CD4-positive, alpha-beta T cell treated with Interferon gamma for 1 hour (primary cell): ENCODE results near the gene GSK3B.
A peak's percentile ranks its signal among the peaks of the same experiment; 100 is the strongest.
"Not testable (repeated sequence)": the region's sequence is repeated elsewhere in the genome, so short reads cannot be mapped to it uniquely, and the experiment has no call there.

Source experiments
- DNase-seq: peaks from one replicate; pipeline ENCODE4 v3.0.0-alpha.2; 2020

The GSK3B gene

DNA sequence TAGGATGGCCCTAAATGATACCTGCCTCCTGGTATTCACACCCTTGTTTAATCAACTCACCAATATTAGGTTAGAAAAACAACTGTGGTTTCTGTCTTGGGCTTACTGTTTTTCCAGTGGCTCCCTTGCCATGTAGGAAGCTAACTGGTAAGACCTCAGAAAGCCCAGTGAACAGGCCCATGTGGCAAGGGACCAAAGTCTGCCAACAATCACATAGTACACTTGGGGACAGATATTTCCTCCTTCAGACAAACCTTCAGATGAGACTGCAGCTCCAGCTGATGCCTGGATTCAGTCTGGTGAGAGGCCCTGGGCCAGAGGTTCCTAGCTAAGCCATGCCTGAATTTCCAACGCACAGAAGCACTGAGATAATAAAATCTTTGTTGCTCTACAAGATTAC lies 96.1 kb downstream of the GSK3B start:
- DNase-seq = no peak

DNA sequence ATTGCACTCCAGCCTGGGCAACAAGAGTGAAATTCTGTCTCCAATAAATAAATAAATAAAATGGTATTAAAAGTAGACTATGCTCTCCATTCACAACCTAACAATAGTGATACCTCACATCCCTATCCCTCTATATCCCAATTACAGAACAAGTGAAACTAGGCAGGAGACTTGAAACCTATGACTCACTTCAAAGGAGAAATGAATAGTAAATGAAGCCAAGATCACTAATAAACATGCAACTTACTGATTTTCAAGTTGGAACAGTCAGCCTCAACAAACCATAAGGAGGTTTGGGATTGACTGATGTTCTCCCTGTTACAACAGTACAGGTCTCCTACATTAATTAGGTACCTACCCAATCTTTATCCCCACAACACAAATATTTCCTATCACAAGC lies 103.4 kb downstream of the GSK3B start:
- DNase-seq = no peak

DNA sequence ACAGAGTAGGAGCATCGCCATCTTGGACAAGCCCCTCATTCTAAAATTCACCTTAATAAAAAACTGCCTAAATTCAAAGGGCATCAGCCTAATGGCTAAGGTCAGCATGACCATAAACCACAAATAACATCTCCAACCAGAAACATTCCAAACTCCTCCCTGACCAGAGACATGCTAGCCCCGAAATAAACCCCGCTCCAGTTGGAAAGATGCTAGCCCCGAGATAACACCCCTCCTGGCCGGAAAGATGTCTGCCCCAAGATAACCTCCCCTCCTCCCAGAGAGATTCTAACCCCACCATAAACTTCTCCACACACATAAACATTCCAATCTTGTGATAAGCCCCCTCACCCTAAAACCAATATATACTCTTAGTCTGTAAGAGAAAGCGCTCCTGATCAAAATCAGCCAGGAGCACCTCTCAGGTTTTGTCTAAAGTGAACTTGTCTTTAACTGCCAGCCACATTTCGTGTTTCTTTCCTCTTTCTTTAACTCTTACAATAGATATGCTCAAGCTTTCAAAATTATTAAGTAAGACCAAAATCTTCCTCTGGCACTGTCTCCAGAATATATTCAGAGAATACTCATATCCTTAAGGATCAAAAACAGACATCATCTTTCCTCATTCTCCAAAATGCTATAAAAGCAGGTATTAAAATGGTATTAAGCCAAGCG lies 104.1 kb downstream of the GSK3B start:
- DNase-seq = no peak

DNA sequence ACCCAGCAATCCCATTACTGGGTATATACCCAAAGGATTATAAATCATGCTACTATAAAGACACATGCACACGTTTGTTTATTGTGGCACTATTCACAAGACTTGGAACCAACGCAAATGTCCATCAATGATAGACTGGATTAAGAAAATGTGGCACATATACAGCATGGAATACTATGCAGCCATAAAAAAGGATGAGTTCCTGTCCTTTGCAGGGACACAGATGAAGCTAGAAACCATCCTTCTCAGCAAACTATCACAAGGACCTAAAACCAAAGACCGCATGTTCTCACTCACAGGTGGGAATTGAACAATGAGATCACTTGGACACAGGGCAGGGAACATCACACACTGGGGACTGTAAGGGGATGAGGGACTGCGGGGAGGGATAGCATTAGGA lies 107.4 kb downstream of the GSK3B start:
- not testable (repeated sequence) for DNase-seq

DNA sequence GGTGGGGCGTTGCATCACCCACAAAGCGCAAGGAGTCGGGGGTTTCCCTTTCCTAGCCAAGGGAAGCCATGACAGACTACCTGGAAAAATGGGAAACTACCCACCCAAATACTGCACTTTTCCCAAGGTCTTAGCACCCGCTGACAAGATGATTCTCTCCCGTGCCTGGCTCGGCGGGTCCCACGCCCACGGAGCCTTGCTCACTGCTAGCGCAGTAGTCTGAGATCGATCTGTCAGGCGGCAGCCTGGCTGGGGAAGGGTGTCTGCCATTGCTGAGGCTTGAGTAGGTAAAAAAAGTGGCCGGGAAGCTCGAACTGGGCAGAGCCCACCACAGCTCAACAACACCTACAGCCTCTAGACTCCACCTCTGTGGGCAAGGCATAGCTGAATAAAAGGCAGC lies 112.9 kb downstream of the GSK3B start:
- DNase-seq = no peak

DNA sequence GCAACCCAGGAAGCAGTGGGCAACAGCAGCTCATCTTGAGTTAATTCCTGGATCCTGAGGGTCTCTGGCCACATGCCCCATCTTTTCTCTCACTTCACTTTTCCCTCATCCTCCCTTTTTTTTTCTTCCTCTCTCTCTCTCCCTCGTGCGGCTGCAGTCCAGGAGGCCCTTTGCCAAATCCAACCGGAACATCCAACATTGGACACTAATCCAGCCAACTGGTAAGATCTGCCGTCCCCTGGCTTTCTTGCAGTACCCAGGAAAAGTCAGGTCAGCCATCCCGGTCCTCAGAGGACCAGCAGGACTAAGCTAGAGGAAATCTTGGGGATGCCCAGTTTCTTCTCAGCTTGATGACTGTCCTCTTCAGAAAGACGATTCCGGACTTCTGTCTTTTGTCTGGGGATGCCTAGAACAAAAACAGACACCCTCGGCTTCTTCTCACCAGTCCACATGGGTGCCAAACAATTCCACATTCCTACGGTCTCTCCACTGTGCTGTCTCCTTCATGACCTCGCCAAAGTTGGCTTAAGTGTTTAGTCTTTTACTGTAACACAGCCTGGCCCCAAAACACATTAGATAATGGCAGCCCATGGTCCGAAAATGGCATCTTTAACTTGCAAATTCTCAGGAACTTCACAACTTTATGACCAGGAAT lies 115.6 kb downstream of the GSK3B start:
- DNase-seq = no peak

DNA sequence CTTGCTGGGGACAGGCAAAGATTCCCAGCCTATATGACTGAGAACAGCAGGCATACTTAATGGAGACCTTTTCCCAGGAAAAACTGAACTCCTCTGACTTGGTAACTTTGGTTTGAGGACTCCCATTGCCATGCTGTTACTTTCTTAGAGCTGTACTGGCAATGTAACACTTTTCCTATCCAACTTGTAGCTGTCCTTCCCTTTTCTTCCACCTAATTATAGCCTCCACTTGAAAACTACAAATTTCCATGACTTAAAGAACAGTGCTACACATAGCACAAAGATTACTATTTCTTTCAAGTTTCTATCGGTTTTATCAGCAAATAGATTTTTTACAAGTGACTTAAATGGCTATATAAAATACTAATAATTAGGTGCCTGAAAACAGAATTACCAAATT lies 116.9 kb downstream of the GSK3B start:
- no peak for DNase-seq

DNA sequence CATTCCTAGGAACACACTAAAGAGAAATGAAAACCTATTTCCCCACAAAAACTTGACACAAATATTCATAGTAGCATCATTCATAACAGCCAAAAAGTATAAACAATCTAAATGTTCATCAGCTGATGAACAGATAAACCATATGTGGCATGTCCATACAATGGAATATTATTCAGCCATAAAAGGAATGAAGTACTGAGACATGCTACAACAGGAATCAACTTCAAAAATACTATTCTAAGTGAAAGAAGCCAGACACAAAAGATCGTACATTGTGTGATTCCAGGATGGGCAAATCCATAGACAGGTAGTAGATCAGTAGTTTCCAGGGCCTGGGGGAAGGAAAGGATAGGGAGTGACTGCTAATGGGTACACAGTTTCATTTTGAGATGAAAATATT lies 118.0 kb downstream of the GSK3B start:
- DNase-seq = no peak

DNA sequence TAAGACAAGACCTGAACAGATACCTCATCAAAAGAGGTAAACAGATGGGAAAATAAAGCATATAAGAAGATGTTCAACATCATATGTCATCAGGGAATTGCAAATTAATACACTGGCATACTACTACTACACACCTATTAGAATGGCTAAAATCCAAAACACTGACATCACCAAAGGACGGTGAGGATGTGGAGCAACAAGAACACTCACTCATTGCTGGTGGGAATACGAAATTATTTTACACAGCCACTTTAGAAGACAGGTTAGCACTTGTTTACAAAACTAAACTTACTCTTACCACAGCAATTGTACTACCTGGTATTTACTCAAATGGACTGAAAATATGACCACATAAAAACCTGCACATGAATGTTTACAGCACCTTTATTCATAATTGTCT lies 119.6 kb downstream of the GSK3B start:
- DNase-seq = no peak

DNA sequence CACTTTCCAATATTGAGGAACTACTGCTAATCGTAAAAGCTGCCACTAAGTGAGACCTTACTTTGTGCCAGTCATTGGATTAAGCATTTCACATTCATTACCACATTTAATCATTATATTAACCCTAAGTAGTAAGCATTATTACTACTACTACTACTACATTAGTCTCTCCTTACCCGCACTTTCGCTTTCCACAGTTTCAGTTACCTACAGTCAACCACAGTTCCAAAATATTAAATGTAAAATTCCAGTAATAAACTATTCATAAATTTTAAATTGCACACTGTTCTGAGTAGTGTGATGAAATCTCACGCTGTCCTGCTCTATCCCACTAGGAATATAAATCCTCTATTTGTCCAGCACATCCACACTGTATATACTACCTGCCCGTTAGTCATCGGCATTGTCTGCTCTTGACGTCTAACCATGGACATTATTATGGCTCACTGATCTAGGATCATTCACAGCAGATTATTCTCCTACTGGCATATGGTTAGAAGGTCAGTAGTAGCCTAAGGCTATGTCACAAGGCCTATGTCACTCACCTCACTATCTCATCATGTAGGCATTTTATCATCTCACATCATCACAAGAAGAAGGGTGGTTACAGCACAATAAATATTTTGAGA lies 121.1 kb downstream of the GSK3B start:
- DNase-seq = no peak

DNA sequence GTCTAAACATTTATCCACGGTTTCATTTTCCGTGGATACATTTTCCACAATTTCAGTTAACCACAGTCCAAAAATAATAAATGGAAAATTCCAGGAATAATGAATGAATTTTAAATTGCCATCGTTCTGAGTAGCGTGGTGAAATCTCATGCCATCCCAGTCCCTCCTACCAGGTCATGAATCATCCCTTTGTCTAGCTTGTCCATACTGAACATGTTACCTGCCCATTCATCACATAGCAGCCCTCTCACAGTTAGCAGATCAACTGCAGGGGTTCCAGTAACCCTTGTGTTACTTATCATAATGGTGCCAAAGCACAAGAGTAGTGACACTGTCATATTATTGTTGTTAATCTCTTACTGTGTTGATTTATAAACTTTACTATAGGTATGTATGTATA lies 124.5 kb downstream of the GSK3B start:
- no peak for DNase-seq

DNA sequence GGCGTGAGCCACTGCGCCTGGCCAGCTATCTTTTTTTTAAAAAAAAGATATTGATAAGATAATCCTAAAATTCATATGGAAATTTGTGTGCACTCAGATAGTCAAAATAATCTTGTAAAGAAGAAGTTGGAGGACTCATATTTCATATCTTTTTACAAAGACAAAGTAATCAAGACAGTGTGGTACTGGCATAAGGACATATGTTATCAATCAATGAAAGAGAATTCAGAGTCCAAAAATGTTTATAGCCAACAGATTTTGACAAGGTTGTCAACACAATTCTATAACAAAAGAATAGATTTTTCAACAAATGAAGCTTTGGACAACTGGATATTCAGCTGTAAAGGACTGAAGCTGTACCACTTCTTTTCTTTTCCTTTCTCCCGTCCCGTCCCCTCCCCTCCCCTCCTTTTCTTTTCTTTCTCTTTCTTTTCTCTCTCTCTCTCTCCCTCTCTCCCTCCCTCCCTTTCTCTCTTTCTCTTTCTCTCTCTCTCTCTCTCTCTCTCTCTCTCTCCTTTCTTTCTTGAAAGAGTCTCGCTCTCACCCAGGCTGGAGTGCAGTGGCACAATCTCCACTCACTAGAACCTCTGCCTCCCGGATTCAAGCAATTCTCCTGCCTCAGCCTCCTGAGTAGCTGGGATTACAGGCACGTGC lies 126.8 kb downstream of the GSK3B start:
- no peak for DNase-seq

DNA sequence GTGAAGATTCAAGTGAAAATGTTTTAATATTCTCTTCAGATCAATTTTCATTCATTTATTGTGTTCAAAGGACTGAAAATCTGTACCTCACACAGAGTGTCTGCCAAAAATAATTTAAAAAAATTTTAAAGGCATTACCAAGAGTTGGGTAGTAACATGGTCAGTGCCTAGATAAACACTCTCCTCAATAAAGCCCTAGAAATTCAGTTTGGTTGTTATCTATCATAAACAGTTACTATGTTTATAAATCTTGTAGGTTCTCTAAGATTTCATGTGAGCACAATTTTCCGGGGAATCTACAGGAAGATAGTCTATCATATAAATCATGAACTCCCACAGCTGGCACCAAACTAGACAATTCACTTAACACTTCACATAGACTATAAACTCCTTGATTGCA lies 128.6 kb downstream of the GSK3B start:
- DNase-seq = no peak

DNA sequence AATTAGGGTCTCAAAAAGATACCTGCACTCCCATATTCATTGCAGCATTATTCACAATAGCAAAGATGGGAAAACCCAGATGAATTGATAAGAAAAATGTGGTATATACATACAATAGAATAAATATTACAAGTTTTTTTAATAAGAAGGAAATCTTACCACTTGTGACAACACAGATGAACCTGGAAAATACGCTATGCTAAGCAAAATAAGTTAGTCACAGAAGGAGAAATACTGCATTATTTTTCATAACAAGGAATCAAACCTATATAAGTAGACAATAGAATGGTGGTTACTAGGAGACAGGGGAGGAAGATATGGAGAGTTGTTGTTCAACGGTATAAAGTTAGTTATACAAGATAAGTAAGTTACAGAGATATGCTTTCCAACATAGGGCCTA lies 130.0 kb downstream of the GSK3B start:
- no peak for DNase-seq

DNA sequence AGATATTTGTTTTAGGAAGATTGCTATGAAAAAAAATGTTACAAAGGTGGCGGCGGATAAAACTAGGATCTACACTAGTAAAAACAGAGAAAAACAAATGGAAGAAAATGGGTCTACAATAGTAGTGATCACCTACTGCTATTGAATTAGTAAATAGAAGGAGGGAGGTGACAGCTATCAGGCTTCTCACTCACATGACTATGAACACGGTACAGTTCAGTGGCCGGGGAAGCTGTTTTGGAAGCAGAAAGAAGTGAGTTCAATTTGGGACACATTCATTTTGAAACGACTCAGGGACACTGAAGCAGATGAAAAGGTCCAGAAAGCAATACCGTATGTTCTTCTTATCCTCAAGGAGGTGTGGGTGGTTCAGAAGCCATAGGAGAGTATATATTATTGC lies 138.3 kb downstream of the GSK3B start:
- DNase-seq = no peak

DNA sequence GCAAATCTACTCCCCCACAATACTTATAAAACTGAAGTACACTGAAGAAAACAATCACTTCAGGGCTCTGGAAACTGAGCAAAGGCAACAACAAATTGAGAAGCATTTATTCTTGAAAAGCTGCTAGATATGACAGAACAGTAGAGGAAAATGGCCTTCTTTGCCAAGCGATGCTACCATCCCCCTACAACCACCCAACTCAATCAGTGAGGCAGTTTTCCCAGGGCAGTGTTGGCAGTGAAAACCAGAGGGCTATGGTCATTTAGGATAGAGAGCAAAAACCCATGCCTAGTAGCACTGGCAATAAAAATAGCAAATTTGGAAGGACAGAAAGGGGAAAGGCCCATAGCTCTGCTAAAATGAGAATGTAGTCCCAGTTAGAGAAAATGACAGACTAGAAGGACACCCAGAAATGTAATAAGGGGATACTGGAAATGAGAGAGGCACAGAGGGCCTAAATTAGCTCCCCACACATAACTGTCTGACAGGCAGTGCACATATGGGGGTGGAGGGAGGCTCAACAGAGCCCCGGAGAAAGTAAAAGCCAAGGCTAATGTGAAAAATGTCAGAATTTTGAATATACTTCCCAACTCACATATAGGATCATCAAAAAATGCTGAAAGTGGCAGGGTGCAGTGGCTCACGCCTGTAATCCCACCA lies 143.5 kb downstream of the GSK3B start:
- DNase-seq = no peak

DNA sequence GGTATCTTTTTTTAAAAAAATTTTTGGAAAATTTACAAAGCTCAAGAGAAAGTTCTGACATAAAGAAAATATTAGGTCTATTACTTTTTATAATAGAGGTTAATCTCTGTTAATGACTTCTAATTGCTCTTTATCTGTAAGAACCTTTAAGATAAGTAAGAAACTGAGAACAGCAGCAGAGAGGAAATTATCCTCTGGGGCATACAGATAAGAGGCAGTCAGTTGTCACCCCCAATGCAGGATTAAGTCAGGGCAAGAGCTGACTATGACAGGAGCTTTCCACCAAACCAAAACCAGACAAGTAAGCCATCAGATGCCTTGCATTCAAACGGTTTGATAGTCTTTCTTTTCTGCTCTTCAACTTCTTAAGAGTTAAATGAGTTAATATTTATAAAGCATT lies 149.0 kb downstream of the GSK3B start:
- DNase-seq = no peak

DNA sequence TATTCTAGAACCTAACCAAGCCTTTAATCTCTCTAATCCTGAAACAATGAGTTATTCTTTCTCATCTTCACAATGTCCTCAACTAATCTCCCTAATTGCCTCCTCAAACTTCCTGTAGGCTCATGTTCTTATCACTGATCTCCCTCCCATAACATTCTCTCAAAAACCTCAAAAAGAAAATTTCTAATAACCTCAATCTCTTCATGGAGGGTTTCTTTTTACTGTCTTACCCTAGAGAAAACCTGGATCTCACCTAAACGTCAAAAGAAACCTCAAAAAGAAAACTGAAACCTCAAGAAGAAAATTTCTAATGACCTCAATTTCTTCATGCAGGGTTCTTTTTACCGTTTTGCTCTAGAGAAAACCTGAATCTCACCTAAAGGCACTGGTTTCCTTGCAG lies 150.2 kb downstream of the GSK3B start:
- no peak for DNase-seq

DNA sequence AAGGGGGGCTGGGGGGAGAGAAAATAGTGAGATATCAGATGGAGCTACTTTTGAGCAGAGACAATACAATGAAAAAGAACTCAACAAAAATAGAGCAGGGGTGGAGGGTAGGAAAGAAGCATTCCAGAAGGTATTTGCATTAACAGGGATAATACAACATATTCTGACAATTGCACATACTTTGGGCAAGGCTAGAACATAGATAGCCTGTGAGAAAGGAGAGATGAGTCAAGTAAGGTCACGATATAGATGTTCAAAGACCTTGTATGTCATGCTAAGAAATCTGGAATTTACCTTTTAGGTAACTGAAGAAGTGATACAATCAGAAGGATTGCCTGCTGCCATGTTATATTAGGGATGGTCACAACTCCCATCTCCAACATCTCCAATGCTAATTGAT lies 155.2 kb downstream of the GSK3B start:
- no peak for DNase-seq

DNA sequence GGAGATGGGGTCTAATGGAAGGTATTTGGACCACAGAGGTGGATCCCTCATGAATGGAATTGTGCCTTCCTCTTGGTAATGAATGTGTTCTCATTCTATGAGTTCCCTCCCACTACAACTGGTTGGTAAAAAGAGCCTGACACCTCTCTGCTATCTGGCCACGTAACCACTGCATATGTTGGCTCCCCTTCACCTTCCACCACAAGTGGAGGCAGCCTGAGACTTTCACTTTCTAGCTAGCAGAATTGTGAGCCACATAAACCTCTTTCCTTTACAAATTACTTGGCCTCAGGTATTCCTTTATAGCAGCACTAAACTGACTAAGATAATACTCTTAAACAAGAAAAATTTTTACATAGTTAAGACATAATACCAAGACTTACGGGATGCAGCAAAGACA lies 157.0 kb downstream of the GSK3B start:
- peak; percentile 16 for DNase-seq

DNA sequence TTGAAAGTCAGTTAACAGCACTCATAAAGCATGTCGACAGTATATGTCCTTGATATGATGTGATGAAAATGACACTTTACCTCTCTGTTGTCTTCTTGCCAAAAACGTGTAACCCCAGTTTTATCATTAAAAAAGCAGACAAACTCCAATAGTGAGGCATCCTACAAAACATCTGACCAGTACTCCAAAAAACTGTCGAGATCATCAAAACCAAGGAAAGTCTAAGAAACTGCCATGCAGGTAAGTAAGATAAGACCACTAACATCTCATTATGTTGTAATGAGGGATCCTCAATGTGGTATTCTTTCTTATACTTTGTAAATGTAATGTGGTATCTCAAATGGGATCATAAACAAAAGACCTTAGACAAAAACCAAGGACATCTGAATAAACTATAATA lies 160.0 kb downstream of the GSK3B start:
- DNase-seq = no peak

DNA sequence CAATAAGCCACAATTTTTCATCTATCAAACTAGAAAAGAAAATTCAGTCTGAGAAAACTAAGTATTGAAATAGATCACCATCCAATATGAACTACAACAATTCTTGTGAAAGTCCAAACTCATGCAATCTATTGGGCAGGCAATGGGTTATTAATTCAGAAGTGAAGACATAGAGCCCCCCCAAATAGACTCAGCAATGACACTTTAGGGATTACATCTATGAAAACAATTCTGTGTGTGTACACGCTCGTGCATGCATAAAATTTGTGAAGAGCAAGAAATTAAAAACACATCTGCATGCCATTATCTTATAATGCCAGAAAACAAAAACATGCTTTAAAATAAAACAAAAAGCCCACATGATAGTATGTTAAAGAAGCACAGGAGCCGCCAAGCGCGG lies 161.0 kb downstream of the GSK3B start:
- no peak for DNase-seq

DNA sequence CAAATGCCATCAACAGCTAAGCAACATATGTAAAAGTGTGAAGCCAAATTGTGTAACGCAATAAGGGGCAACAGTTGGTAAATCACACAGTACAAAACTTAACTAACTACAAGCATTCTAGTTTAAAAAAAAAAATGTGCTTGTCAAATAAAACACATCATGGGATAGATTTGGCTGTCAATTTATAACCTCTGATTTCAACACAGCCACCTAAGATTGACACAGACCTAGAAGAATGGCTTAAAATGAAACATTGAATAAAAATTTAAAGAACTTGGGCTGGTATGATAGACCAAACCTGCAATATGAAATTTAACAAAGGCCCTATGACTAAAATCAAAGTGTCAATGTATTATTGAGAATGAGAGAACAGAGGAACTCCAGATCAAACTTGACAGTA lies 164.0 kb downstream of the GSK3B start:
- DNase-seq = no peak

DNA sequence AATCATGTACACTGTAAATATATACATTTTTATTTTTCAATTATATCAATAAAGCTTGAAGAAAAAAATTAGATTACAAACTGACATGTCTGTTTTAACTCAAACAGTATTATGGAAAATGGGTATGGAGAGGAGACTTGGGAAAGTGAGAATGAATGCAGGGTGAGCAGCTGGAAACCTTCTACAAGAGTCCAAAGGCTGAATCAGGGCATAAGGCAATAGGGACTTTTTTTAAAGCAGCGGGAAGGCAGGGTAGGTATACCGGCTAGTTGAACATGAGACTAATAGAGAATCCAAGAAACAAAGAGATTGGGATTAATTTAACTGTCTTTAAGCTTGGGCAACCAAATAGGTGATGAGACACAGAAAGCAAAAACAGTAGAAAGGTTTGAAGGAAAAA lies 167.1 kb downstream of the GSK3B start:
- DNase-seq = no peak
